GM12892 (cell line): ENCODE results near the gene MYO18B.

Experiments used
- POLR2A ChIP-seq: IDR thresholded peaks from 2 replicates; pipeline ENCODE4 v1.6.1; 2011; ENCODE audit warnings: low read depth, low read length, control low read depth
- POLR2AphosphoS5 ChIP-seq: IDR thresholded peaks from 2 replicates; pipeline ENCODE4 v1.6.1; 2011; ENCODE audit warnings: low read depth, low read length, control low read depth

- TF ChIP-seq POLR2AphosphoS5 (no peak), POLR2A (no peak)
Measured at GRCh38 chr22:25899566-25899965, 157.6 kb downstream of the MYO18B start.
